GM19023 (cell line): ENCODE results near the gene SHANK2.

ENCODE experiments used
- ATAC-seq: cut with Tn5 transposase; IDR thresholded peaks from one replicate; pipeline ENCODE4 v1.9.1; 2021; ENCODE audit warnings: mild to moderate bottlenecking, moderate library complexity; ENCODE audit not compliant: unreplicated experiment

The SHANK2 gene

DNA sequence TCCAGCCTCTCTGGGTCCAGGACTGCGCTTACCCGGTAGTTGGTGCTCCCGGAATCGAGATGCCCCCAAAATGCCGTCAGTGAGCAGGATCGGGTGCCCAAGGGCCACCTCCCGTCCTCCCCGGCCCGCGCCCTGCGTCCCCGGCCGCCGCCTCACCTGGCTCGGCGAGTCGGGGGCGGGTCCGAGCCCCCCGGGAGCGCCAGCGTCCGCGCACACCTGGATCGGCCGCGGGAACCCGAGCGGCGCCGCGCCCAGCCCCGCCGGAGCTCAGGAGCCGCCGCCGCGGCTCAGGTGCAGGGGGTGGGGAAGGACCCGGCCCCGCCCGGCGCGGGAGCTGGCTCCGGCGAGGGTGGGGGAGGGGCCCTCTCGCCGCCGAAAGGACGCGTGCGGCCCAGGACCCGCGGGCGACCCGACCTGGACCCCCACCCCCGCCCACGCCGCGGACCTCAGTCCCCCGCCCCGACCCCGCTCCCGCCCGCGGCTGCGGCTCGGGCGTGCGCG, at the start of gene SHANK2:
Gene SHANK2 (minus strand): TSS at position 309 of the 501 bp plus-strand sequence. CDS start 105,251 bp downstream, outside the sequence.
- no peak for ATAC-seq

DNA sequence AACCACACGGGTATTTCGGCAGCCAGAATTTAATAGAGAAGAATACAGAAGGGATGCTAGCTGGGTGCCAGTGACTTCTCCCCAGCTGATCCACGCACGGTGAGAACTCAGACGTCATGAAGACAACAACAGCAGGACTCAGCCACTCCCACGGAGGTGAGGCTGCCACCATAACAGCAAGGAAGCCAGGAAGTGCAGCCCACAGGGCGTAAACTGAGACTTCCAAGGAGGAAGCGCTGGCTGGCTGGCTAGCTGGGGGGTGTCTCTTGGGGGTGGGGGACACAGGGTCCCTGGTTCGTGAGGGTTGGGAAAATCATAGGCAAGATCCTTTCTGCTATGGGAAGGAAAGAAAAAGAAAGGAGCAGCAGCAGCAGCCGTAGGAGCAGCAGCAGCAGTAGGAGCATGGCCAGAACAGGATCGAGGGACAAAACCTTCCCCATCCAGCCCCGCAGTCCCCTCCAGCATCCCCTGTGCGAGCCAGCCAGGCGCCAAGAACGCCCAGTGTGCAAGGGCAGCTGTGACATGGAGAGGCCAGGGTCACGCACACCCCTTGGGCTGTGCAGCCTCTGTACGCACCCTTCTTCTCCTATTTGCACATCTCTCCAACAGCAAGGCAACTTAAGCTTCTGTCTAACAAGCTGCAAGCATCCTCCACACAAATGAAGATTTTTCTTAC, 49.6 kb upstream of the SHANK2 start:
- no peak for ATAC-seq

DNA sequence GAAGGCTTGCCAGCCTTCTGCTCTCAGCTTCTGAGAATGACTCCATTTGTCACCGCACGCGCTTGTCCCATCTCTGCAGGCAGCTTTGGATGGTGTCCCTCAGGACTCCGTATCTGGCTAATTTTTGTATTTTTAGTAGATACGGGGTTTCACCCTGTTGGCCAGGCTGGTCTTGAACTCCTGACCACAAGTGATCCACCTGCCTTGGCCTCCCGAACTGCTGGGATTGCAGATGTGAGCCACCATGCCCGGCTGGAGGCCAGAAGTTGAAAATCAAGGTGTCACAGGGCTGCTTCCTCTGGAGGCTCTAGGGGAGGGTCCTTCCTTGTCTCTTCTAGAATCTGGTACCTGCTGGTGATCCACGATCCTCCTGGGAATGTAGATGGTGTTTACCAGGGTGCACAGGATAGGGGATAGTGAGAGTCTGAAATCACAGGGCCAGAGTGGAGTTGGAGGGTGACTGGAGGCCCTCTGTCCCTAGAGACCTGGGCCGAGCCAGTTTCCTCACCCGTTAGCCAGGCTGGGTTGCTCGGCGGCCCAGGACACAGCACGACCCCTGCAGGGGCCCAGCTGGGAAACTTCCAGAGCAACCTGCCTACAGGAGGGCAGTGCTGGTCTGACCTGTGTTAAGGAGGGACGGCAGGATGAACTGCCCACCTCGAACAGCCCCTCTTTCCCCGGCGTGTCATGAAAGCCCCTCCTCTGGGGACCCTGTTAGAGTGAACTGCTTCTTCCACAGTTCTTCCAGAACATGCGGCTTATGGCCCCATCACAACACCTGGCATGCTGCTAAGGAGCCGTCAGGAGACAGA, 48.9 kb upstream of the SHANK2 start:
- ATAC-seq = no peak

DNA sequence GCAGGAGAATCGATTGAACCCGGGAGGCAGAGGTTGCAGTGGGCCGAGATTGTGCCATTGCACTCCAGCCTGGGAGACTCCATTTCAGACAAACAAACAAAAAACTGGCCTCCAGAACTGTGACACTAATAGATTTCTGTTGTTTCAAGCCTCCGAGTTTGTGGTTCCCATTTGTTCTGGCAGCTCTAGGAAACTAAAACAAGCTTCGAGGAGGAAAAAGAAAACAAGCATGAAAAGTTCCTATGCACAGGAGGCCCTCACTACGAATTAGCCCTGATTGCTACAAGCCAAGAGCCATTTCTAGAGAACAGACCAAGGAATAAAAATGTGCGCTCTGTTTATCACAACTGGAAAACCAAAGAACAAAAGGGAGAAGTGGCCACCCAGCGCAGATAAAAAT, 47.8 kb upstream of the SHANK2 start:
- no peak for ATAC-seq

DNA sequence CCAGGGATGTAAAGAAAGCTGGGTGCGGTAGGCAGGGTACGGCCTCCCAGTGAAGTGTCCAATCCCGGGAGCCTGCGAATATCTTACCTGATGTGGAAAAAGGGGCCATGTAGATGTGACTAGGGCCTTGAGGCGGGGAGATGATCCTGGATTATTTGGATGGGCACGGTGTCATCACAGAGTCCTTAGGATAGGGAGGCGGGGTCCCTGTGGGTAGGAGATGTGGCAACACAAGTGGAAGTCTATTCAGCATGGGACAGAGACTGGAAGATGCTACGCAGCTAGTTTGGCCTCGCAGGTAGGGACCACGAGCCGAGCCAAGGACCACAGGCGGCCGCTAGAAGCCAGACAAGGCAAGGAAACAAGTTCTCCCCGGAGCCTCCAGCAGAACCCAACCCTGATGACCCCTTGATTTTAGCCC, 46.4 kb upstream of the SHANK2 start:
- ATAC-seq = no peak

DNA sequence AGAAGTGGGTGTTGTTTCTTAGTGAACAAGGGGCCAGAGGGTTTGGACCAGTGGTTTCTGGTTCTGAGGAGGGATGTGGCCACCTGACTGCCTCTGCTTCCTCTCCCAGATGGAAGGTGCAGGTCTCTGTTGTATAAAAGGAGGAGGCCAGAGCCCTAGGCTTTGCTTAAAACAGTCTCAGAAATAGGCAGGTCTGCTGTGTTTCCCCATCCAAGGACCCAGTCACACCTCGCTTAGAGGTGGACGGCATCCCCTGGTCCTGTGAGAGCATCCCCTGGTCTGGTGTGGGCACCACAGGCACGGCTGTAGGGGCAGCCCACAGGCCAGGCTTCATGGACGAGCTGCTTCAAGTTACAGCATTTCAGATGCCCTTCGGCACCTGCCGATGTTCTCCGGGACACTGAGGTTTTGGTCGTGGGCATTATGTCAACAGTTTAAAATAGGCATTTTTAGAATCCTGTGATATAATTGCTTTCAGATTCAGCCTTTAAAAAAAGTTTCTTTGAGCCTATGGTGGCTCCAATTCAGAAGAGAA, 45.7 kb upstream of the SHANK2 start:
- ATAC-seq = no peak

DNA sequence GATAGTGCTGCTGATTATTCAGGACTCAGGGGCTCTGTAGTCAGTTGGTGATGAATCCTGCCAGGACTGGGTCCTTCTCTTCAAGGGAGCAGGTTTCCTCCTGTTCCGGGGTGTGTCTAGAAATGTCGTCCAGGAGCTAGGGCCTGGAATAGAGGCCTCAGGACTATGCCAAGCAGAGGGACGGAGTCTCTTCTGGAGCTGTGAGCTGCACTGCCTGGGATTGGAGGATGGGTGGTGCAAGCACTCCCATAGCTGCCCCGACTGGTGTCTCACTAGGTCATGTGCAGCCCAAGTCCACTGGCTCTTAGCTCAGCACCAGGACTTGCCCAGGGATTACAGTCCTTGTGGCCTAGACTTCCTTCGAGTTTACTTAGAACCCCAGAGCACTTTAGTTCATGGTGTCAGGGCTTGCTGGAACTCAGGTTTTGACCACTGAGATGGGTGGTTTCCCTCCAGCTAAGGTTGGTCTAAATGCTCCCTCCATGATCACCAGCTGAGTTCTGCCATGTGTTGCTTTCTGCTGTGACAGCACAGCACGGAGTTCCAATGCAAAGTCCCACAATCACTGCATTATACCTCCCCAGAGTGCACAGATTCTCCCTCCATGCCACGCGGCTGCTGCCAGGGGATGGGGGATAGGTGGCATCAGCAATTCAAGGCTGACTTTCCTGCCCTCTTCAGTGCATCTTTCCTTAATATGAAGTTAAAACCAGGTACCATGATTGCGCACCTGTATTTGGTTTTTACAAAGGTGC, 42.6 kb upstream of the SHANK2 start:
- ATAC-seq = no peak

DNA sequence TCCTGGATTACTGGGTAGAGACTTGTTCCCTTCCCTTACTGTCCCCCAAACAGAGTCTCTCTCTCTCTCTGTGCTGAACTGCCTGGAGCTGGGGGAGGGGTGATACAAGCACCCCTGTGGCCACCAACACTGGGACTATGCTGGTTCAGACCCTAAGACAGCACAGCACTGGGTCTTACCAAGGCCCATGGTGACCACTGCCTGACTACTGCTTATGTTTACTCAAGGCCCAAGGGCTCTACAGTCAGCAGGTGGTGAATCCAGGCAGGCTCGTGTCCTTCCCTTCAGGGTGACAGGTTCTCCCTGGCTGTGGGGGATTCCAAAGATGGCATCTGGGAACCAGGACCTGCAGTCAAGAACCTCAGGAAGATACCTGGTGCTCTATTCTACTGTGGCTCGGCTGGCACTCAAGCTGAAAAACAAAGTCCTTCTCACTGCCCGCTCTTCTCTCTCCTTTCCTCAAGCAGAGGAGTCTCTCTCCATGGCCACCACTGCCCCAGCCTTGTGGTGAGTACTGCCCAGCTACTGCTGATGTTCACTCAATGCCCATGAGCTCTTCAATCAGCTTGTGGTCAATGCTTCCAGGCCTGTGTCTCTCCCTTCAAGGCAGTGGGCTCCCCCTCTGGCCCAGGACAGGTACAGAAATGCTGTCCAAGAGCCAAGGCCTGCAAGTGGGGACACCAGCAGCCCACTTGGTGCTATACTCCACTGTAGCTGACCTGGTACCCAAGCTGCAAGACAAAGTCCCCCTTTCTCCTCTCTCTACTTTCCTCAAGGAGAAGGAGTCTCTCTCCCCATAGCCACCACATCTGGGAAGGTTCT, 41.8 kb upstream of the SHANK2 start:
- ATAC-seq = no peak

DNA sequence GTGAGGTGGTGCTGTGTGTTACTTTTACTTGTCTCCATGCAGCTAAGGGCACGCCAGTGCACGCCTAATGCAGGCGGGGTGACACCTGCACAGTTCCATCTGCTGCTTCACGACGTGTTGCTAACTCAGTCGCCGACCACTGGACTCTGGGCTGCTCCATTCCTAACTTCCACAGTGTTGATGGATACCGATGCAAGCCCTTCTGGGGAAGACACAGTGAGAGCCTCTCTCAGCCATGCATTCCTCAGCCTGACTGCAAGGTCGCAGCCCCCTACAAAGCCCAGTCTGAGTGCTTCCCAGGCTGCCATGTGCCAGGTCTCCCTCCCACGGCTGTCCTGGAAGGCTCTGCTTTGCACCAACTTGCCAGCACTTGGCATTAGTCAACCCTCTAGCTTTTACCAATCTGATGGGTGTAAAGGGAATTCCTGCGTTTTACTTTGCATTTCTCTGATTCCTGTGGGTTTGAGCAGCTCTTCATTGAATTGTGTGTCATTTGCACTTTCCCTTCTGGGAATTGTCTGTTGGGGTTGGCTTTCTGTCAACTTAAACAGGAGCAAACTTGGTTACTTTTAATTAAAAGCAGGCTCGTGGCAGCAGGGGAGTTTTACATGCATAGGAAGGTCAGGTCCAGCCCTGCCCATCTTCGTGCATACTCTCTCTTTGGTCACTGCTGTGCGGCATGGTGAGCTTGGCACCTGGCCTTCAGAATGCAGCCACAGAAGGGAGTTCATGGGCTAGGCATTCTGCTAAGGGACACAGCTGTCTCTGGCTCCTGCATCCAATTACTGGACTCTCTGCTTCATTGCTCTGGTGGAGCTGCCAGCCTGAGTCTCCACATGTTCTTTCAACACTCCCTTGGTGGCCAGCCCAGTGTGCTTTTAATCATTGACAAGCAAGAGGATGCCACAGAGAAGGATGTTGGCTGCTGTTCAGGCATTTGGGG, 34.6 kb upstream of the SHANK2 start:
- no peak for ATAC-seq

DNA sequence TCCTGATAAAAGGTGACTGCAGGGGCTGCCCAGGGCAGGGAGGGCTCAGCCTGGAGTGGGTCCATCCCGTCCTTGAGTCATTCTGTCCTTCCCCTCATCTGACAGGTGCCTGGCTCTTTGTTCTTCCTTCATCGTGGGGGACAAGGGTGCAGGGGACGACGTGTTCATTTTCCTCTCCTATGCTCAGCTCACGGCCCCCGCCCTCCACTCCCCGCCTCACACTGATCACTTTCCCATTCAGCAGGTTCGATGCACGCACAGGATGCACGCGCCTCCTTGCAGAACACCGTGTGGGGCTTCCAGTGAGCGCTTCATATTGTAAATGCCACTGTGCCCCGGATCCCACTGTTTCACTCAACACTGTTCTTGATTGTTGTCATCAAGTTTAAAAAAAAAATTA, 32.7 kb upstream of the SHANK2 start:
- no peak for ATAC-seq

DNA sequence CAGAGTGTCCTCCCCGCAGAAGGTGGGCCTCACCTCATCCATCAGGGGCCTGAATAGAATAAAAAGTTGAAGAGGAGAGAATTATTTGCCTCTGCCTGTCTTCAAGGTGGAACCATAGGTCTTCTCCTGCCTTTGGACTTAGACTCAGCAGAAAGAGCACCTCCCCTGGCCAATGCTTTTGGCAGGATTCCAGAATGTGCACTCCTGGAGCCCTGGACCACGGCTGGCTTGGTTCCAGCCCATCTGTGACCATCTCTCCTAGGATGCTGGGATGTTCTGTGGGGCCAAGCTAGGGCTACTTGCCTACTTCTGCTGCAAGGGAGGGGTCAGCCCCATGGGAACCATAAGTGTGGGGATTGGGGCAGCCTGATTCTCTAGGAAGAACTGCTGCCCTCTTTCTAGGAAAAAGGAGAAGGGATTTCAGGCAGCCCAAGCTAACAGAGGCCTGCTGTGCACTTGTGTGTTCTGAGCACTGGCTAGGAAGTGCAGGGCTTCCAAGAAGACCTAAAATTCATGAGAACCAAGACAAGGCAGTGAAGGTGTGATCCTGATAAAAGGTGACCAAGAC, 32.2 kb upstream of the SHANK2 start:
- ATAC-seq = no peak

DNA sequence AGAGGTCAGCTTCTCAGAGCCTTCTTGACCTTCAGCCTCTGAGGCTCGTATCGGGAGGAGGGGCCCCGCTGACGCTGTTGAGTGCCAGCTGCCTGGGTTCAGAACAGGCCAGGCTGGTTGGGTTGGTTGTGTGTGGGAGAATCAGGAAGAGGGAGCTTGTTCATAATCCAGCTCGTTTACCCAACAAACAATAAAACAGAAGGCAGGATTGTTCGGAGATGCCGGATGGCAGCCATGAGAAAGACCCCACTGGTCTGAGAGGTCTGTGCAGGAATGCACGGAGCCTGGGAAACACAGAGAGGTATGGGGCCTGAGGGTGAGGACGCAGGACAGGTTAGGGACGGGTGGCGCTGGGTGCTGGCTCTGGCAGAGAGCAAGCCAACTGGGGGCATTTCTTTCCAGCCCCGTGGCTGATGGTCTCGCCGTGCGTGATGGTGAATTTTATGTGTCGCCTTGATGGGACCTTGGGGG, 31.6 kb upstream of the SHANK2 start:
- no peak for ATAC-seq

DNA sequence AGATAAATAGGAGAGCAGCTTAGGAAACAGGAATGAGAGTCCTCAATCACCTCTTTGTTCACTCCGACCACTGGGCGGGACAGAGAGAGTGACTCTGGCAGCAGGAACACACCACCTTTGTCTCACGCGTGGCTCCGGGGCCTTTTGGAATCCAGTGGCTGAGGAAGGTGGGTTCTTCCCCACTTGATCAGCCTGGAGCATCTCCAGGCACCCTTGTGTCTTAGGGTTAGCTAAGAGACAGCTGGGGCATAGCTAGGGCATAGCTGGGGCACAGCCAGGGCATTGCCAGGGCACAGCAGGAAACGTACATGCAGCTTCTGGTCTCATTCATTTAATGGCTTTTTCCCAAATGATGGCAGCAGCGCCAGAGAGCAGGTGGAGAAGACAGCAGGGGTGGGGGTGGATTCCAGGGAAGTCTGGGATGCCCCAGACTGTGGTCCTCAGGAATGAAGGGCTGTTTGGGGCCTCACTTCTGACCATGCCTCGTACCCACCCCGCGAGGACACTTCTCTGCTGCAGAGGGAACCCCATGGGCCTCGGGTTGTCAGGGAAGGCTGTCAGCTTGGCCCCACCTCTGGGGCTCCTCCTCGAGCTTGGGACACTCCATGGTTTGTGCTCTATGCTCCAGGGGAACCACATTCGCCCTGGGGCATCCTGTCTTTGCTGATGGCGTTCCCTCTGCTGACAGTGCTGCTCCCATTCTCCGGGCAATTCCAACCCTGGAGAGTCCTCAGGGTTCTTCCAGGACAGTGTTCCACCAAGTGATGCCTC, 30.4 kb upstream of the SHANK2 start:
- ATAC-seq = no peak

DNA sequence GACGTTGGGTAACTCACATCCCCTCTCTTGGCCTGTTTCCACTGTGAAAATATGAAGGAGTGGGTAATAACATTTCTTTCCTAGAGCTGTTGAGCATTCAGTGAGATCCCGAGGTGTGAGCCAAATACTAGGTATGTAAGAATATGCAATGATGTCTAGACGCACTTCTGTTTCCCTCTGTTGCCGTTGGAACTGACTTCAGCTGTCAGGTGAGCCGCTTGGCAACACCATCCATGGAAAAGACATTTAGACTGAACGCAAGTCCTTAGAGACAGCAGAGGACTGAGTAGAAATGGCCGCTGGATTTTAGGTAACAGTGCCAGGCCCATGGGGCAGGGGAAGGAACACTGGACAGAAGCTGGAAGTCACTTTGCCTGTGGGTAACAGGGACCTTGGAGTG, 29.5 kb upstream of the SHANK2 start:
- ATAC-seq = no peak

DNA sequence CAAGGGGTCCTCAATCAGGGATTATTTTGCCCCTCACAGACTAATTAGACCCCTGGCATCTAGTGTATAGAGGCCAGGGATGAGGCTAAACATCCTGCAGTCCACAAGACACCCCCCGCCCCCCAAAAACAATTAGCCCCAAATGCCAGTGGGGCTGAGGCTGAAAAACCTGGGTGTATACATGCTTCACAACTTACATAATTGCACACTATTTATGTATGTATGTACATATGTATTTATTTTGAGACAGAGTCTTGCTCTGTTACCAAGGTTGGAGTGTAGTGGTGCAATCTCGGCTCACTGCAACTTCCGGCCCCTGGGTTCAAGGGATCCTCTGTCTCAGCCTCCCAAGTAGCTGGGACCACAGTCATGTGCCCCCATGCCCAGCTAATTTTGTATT, 28.8 kb upstream of the SHANK2 start:
- ATAC-seq = no peak

DNA sequence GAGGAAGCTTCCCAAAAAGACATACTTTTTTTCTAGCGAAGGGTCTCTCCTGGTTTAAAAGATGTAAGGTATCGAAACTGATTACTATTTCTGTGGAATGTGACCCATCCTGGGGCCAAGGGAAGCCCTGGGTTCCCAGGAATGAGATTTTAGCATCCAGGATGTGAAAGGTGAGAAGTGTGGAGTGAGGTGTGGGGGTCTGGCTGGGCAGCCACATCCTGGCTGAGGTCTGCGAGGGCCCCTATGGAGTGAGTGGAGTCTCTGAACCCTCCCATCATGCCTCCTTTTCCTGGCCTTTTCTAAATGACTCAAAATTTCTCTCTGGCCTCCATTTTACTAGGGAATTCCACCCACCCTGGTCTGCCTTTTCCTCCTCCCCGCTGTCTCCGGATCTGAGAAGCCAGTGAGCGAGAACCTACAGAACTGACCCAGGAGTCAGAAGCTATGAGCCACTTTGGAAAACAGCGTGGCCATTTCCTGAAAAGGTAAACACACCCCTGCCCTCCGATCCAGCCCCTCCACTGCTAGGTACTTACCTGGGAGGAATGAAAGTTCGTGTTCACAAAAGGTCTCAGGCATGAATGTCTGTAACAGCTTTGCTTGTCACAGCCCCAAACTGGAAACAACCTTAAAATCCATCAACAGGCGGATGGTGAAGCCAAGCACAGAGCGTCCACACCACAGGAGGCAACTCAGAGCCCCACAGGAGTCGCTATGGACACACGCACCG, 27.7 kb upstream of the SHANK2 start:
- ATAC-seq = no peak

DNA sequence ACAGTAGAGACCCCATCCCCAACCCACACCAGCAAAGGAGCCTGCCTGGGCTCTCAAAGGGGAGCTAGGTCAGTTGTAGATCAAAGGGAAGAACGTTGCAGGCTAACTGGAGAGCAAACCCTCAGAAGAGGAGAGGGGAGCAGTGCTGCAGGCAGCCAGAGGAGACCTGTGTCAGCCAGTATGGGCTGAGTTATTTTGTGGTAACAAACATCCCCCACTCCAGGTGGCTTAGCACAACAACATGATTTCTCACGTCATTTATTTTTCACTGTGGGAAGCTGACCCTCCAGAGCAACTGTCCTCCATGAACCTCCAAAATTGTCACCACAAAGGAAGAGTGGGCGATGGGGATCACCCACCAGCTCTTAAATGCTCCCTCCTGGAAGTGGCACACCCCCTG, 19.8 kb upstream of the SHANK2 start:
- ATAC-seq = no peak
